ACC112 (cell line): ENCODE data around the gene ZMAT3.
"Not testable (repeated sequence)": the region's sequence is repeated elsewhere in the genome, so short reads cannot be mapped to it uniquely, and the experiment has no call there.

Experiments
- H2AFZ ChIP-seq: fragments of 200-600 bp; sonication (generic); one replicate; pipeline ENCODE4 v1.6.0; 2017; ENCODE audit warnings: antibody characterized with exemption, low read length; ENCODE audit not compliant: unreplicated experiment
- H3K27ac ChIP-seq: fragments of 200-600 bp; sonication (generic); 2 replicates; pipeline ENCODE4 v1.5.1; 2014; ENCODE audit warnings: low read depth, mild to moderate bottlenecking, antibody characterized with exemption, low read length, moderate library complexity
- H3K27me3 ChIP-seq: fragments of 200-600 bp; sonication (generic); 2 replicates; pipeline ENCODE4 v1.6.1; 2014; ENCODE audit warnings: mild to moderate bottlenecking, antibody characterized with exemption, low read length, moderate library complexity, mixed read lengths; ENCODE audit not compliant: insufficient read depth
- H3K36me3 ChIP-seq: fragments of 200-600 bp; sonication (generic); 2 replicates; pipeline ENCODE4 v1.6.1; 2016; ENCODE audit warnings: mild to moderate bottlenecking, antibody characterized with exemption, low read length, moderate library complexity, mixed read lengths; ENCODE audit not compliant: insufficient read depth
- H3K4me1 ChIP-seq: fragments of 200-600 bp; sonication (generic); one replicate; pipeline ENCODE4 v1.6.1; 2016; ENCODE audit warnings: low read length, mixed read lengths; ENCODE audit not compliant: insufficient read depth, unreplicated experiment, control insufficient read depth
- H3K4me3 ChIP-seq: fragments of 200-600 bp; sonication (generic); 2 replicates; pipeline ENCODE4 v1.5.1; 2014; ENCODE audit warnings: mild to moderate bottlenecking, low read depth, low read length
- H3K79me2 ChIP-seq: fragments of 200-600 bp; sonication (generic); one replicate; pipeline ENCODE4 v1.6.0; 2016; ENCODE audit warnings: low read length; ENCODE audit not compliant: control insufficient read depth, unreplicated experiment, insufficient read depth

Gene ZMAT3

GRCh38 chr3:179068779-179069530, 2.7 kb downstream of the ZMAT3 start:
- peaks cover 54% of the 10 kb centered on the region for H3K79me2 ChIP-seq
- no peaks in the 10 kb centered on the region for H3K27me3 ChIP-seq
- H3K27ac ChIP-seq: peak overlapping the region; percentile 66
- peak overlapping the region; percentile 98 for H3K4me3 ChIP-seq
- peaks cover 12% of the 10 kb centered on the region for H3K4me1 ChIP-seq
- H3K36me3 ChIP-seq: peaks cover 25% of the 10 kb centered on the region
- H2AFZ ChIP-seq: no peak overlapping the region

GRCh38 chr3:179067839-179068238, 3.8 kb downstream of the ZMAT3 start:
- Histone ChIP-seq H3K27ac (no peak overlapping the region), H3K36me3 (peaks cover 36% of the 10 kb centered on the region), H3K4me3 (no peak overlapping the region), H3K27me3 (no peaks in the 10 kb centered on the region), H2AFZ (no peak overlapping the region), H3K4me1 (peaks cover 12% of the 10 kb centered on the region), H3K79me2 (peaks cover 57% of the 10 kb centered on the region)

- no peak overlapping the region for H2AFZ ChIP-seq
- H3K79me2 ChIP-seq: peaks cover 60% of the 10 kb centered on the region
- H3K27ac ChIP-seq: no peak overlapping the region
- H3K4me3 ChIP-seq: no peak overlapping the region
- H3K4me1 ChIP-seq: peaks cover 11% of the 10 kb centered on the region
- peaks cover 40% of the 10 kb centered on the region for H3K36me3 ChIP-seq
- H3K27me3 ChIP-seq: no peaks in the 10 kb centered on the region
Measured at GRCh38 chr3:179067291-179067690, 4.3 kb downstream of the ZMAT3 start.

GRCh38 chr3:179063945-179064560, 7.6 kb downstream of the ZMAT3 start:
- H3K4me3 ChIP-seq: no peak overlapping the region
- H3K79me2 ChIP-seq: peaks cover 45% of the 10 kb centered on the region
- peaks cover 48% of the 10 kb centered on the region for H3K36me3 ChIP-seq
- no peaks in the 10 kb centered on the region for H3K27me3 ChIP-seq
- H3K4me1 ChIP-seq: peaks cover 3% of the 10 kb centered on the region
- H2AFZ ChIP-seq: no peak overlapping the region
- no peak overlapping the region for H3K27ac ChIP-seq

GRCh38 chr3:179056326-179056725, 15.3 kb downstream of the ZMAT3 start:
- Histone ChIP-seq H3K27me3 (no peaks in the 10 kb centered on the region), H3K4me1 (no peaks in the 10 kb centered on the region), H3K79me2 (peaks cover 12% of the 10 kb centered on the region), H2AFZ (no peak overlapping the region), H3K36me3 (peaks cover 13% of the 10 kb centered on the region), H3K4me3 (no peak overlapping the region), H3K27ac (no peak overlapping the region)

GRCh38 chr3:179054565-179054964, 17.0 kb downstream of the ZMAT3 start:
- H3K27me3 ChIP-seq, H3K27ac ChIP-seq, H2AFZ ChIP-seq, H3K4me1 ChIP-seq, H3K4me3 ChIP-seq, H3K36me3 ChIP-seq: not testable (repeated sequence)
- H3K79me2 ChIP-seq: peaks cover 18% of the 10 kb centered on the region

- Histone ChIP-seq H3K27me3 (no peaks in the 10 kb centered on the region), H3K27ac (no peak overlapping the region), H3K79me2 (peaks cover 45% of the 10 kb centered on the region), H3K4me3 (no peak overlapping the region), H2AFZ (no peak overlapping the region), H3K36me3 (no peaks in the 10 kb centered on the region; the same call in 1 of the 2 replicates), H3K4me1 (no peaks in the 10 kb centered on the region)
Measured at GRCh38 chr3:179046497-179047353, 24.9 kb downstream of the ZMAT3 start.

- H3K36me3 ChIP-seq: no peaks in the 10 kb centered on the region; the same call in 1 of the 2 replicates
- H3K27me3 ChIP-seq: no peaks in the 10 kb centered on the region
- no peak overlapping the region for H3K4me3 ChIP-seq
- peaks cover 42% of the 10 kb centered on the region for H3K79me2 ChIP-seq
- no peaks in the 10 kb centered on the region for H3K4me1 ChIP-seq
- no peak overlapping the region for H3K27ac ChIP-seq
- H2AFZ ChIP-seq: no peak overlapping the region
Measured at GRCh38 chr3:179045719-179046402, 25.7 kb downstream of the ZMAT3 start.

- not testable (repeated sequence) for H3K27me3 ChIP-seq, H3K27ac ChIP-seq, H2AFZ ChIP-seq, H3K36me3 ChIP-seq, H3K4me3 ChIP-seq
- Histone ChIP-seq H3K79me2 (peaks cover 39% of the 10 kb centered on the region), H3K4me1 (peaks cover 25% of the 10 kb centered on the region)
Measured at GRCh38 chr3:179038899-179039251, 32.7 kb downstream of the ZMAT3 start.

- Histone ChIP-seq H3K79me2 (peaks cover 42% of the 10 kb centered on the region), H3K4me3 (no peak overlapping the region), H3K27ac (peak overlapping the region; percentile 65), H2AFZ (no peak overlapping the region), H3K4me1 (peaks cover 25% of the 10 kb centered on the region), H3K27me3 (no peaks in the 10 kb centered on the region), H3K36me3 (0 out of 2 replicates have a peak, but pooled peaks cover 3% of the 10 kb centered on the region)
Measured at GRCh38 chr3:179038216-179038898, 33.3 kb downstream of the ZMAT3 start.
